SU-DHL-6 (cell line): ENCODE data around the gene SLC35A2.

ENCODE experiments used
- H2AFZ ChIP-seq: fragments of 200-600 bp; sonication (generic); 2 replicates; pipeline ENCODE4 v1.6.1; 2014; ENCODE audit warnings: low read depth, mild to moderate bottlenecking, moderate library complexity, mixed read lengths, antibody characterized with exemption, low read length; ENCODE audit not compliant: severe bottlenecking
- H3F3A ChIP-seq: fragments of 200-600 bp; shearing (Covaris generic); 2 replicates; pipeline ENCODE4 v1.6.0; 2016; ENCODE audit warnings: antibody characterized with exemption, mild to moderate bottlenecking; ENCODE audit not compliant: insufficient read depth
- H3K27ac ChIP-seq: fragments of 200-600 bp; sonication (generic); 2 replicates; pipeline ENCODE4 v1.5.1; 2016; ENCODE audit warnings: low read depth, mild to moderate bottlenecking, low read length, moderate library complexity, mixed read lengths
- H3K27me3 ChIP-seq: fragments of 200-600 bp; sonication (generic), shearing (Covaris generic); 2 replicates; pipeline ENCODE4 v1.6.0; 2014; ENCODE audit warnings: mild to moderate bottlenecking, low read length
- H3K36me3 ChIP-seq: fragments of 200-600 bp; sonication (generic); 2 replicates; pipeline ENCODE4 v1.6.1; 2014; ENCODE audit warnings: mild to moderate bottlenecking, low read length, mixed read lengths
- H3K4me2 ChIP-seq: fragments of 300-600, 200-600 bp; shearing (Covaris generic), sonication (generic); 2 replicates; pipeline ENCODE4 v1.6.0; 2014; ENCODE audit warnings: low read length, low read depth, mild to moderate bottlenecking; ENCODE audit not compliant: poor library complexity, severe bottlenecking
- H3K4me3 ChIP-seq: fragments of 200-600 bp; sonication (generic); 2 replicates; pipeline ENCODE4 v1.5.1; 2014; ENCODE audit warnings: antibody characterized with exemption, low read length, mild to moderate bottlenecking, mixed read lengths; ENCODE audit not compliant: insufficient read depth, poor library complexity, severe bottlenecking
- H3K79me2 ChIP-seq: fragments of 200-600 bp; sonication (generic); 2 replicates; pipeline ENCODE4 v1.6.1; 2014; ENCODE audit warnings: mild to moderate bottlenecking, low read length, moderate library complexity; ENCODE audit not compliant: insufficient read depth
- H3K9ac ChIP-seq: fragments of 200-600 bp; sonication (generic); 2 replicates; pipeline ENCODE4 v1.7.0; 2014; ENCODE audit warnings: mild to moderate bottlenecking, low read length
- H3K9me2 ChIP-seq: fragments of 200-600 bp; sonication (generic); replicated peaks from 2 replicates; pipeline ENCODE4 v1.6.1; 2014; ENCODE audit warnings: low read length; ENCODE audit not compliant: insufficient read depth
- H3K9me3 ChIP-seq: fragments of 200-600 bp; sonication (generic); 2 replicates; pipeline ENCODE4 v1.6.1; 2014; ENCODE audit warnings: low read length, mixed read lengths; ENCODE audit not compliant: insufficient read depth
- H4K20me1 ChIP-seq: fragments of 200-600 bp; sonication (generic); 2 replicates; pipeline ENCODE4 v1.6.1; 2014; ENCODE audit warnings: low read depth, mild to moderate bottlenecking, antibody characterized with exemption, low read length, moderate library complexity, mixed read lengths
- EZH2phosphoT487 ChIP-seq: fragments of 200-600 bp; sonication (generic), shearing (Covaris generic); conservative IDR thresholded peaks from 2 replicates; pipeline ENCODE4 v1.6.1; 2018; ENCODE audit warnings: mild to moderate bottlenecking, antibody characterized with exemption, low read length, moderate library complexity, mixed read lengths
- TF ChIP-seq, protein P1 (sequence below): fragments of 200-600 bp; sonication (generic); IDR thresholded peaks from one replicate; pipeline ENCODE4 v1.5.1; 2017; ENCODE audit warnings: antibody characterized with exemption, mild to moderate bottlenecking, low read length, moderate library complexity; ENCODE audit not compliant: insufficient read depth, poor library complexity, severe bottlenecking

The SLC35A2 gene

GRCh38 chrX:48957827-48958634 is 46.6 kb upstream of the SLC35A2 start:
- Histone ChIP-seq H3K27me3 (no peaks in the 10 kb centered on the region), H4K20me1 (no peaks in the 10 kb centered on the region), H3K79me2 (peaks cover 12% of the 10 kb centered on the region; the same call in 1 of the 2 replicates), H2AFZ (no peak overlapping the region), H3K9ac (peak overlapping the region; percentile 75), H3K9me3 (no peaks in the 10 kb centered on the region), H3K36me3 (no peaks in the 10 kb centered on the region), H3F3A (no peaks in the 10 kb centered on the region), H3K4me3 (peak overlapping the region; percentile 65), H3K4me2 (peak overlapping the region; percentile 83), H3K9me2 (no peaks in the 10 kb centered on the region), H3K27ac (peak overlapping the region; percentile 84)
- TF ChIP-seq, protein P1, sequence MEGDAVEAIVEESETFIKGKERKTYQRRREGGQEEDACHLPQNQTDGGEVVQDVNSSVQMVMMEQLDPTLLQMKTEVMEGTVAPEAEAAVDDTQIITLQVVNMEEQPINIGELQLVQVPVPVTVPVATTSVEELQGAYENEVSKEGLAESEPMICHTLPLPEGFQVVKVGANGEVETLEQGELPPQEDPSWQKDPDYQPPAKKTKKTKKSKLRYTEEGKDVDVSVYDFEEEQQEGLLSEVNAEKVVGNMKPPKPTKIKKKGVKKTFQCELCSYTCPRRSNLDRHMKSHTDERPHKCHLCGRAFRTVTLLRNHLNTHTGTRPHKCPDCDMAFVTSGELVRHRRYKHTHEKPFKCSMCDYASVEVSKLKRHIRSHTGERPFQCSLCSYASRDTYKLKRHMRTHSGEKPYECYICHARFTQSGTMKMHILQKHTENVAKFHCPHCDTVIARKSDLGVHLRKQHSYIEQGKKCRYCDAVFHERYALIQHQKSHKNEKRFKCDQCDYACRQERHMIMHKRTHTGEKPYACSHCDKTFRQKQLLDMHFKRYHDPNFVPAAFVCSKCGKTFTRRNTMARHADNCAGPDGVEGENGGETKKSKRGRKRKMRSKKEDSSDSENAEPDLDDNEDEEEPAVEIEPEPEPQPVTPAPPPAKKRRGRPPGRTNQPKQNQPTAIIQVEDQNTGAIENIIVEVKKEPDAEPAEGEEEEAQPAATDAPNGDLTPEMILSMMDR: no peak

DNA sequence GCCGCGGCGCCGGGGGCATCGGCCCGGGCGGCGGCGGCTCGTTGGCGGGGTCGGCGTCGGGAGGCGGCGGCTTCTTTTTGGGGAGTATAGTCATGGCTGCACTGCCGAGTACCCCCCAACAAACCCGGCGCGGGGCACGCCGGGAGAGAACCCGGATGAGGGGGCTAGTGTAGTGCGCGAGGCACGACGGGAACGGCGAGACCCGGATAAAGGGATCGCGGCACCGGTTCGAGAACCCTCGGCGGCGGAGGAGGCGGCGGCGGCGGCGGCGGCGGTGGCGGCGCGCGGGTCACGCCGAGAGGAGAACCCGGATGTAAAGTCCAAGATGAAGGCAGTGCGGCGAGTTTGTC is 46.0 kb upstream of the SLC35A2 start, which contains the start of gene OTUD5:
TSS of gene OTUD5 (minus strand) at position 131 of the 350 bp plus-strand sequence. CDS start at position 94, 37 bp downstream.
- no peaks in the 10 kb centered on the region for H3F3A ChIP-seq
- peak within 1 kb of the TSS; percentile 65 for H3K4me3 ChIP-seq
- no peaks in the 10 kb centered on the region for H3K36me3 ChIP-seq
- H3K27me3 ChIP-seq: no peaks in the 10 kb centered on the region
- H3K9me3 ChIP-seq: no peaks in the 10 kb centered on the region
- peak within 1 kb of the TSS; percentile 84 for H3K27ac ChIP-seq
- H3K9ac ChIP-seq: peak within 1 kb of the TSS; percentile 75
- peak within 1 kb of the TSS; percentile 83 for H3K4me2 ChIP-seq
- peaks cover 12% of the 10 kb centered on the region; the same call in 1 of the 2 replicates for H3K79me2 ChIP-seq
- H4K20me1 ChIP-seq: no peaks in the 10 kb centered on the region
- H3K9me2 ChIP-seq: no peaks in the 10 kb centered on the region
- no peak for TF ChIP-seq EZH2phosphoT487
- TF ChIP-seq, protein P1: no peak
- H2AFZ ChIP-seq: no peak within 1 kb of the TSS

- H3K9me2 ChIP-seq: no peaks in the 10 kb centered on the region
- H3K27ac ChIP-seq: peak overlapping the region; percentile 84; the same call in 1 of the 2 replicates
- TF ChIP-seq, protein P1: no peak
- TF ChIP-seq EZH2phosphoT487: no peak
- H3K9ac ChIP-seq: peak overlapping the region; percentile 75
- peak overlapping the region; percentile 77 for H3K4me2 ChIP-seq
- H2AFZ ChIP-seq: no peak overlapping the region
- H3K36me3 ChIP-seq: no peaks in the 10 kb centered on the region
- H3K4me3 ChIP-seq: peak overlapping the region; percentile 53
- H3K79me2 ChIP-seq: peaks cover 12% of the 10 kb centered on the region; the same call in 1 of the 2 replicates
- H4K20me1 ChIP-seq: no peaks in the 10 kb centered on the region
- no peaks in the 10 kb centered on the region for H3K27me3 ChIP-seq
- no peaks in the 10 kb centered on the region for H3K9me3 ChIP-seq
- no peaks in the 10 kb centered on the region for H3F3A ChIP-seq
Measured at GRCh38 chrX:48956728-48957414, 45.4 kb upstream of the SLC35A2 start.
